Stimulated activated naive CD4-positive, alpha-beta T cell treated with Interleukin-2 at 50 U/mL for 16 hours (primary cell): ENCODE data around the gene FNIP2.

Experiments used
- DNase-seq: peaks from one replicate; lab custom pipeline; 2025; lab: John Stamatoyannopoulos, UW

The FNIP2 gene

DNA sequence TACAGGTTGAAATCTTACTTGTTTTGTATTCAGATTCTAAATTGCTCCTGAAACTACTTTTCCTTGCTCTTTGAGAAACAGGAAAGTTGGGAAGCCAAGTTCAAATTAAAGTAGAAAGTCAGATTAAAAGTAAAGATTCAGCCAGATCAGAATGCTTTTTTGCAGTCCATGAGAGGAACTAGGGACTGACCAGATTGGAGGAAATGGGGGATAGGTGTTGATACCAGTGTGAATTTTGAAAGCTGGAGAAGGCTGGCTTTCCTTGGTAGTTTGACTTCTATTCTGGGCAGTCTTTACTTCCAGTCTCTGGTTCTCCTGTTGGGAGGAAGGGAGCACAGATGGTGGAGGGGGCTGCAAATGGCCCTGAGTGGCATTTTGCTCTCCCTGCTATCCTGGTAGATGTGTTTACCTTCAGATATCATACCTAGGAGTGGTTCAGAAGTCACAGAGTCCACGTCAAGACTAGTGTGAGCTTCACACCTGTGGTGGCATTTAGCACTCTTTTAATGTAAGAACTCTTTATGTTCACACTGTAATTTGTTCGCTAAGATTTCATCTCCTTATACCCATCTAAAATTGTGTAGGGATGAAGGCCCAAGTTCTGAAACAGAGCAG, 68.8 kb downstream of the FNIP2 start:
- DNase-seq, result no peak

DNA sequence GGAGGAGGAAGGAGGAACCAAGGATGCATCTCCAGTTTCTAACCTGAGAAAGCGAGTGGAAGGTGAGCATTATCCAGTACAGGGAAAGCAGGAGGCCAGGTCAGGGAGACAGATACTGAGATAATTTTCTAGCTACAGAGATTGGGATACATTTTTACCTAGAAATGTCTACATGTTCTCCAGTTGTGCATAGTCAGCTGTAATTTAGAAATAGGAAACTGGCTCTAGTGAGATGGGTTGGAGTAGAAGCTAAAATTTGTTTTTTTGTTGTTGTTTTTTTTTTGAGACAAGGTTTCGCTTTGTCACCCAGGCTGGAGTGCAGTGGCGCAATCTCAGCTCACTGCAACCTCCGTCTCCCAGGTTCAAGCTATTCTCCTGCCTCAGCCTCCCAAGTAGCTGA, 71.3 kb downstream of the FNIP2 start:
- no peak for DNase-seq

DNA sequence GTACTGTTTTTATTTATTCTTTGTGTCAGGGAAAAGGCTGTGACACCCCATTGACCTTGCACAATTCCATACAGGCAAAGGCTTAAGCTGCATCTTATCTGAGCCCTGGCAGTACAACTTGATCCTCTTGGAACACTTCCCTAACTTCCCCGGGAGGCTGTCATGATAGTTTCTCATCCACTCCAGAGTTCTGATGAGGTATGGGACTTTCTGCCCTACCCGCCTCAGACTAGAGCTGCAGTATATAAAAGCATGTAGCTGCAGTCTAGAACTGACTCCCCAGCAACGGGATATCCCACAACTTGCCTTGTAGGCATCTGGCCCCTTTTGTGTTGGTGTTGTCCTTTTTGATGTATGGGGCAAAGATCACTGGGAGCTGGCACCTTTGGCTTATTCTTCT, 72.7 kb downstream of the FNIP2 start:
- DNase-seq, result no peak

DNA sequence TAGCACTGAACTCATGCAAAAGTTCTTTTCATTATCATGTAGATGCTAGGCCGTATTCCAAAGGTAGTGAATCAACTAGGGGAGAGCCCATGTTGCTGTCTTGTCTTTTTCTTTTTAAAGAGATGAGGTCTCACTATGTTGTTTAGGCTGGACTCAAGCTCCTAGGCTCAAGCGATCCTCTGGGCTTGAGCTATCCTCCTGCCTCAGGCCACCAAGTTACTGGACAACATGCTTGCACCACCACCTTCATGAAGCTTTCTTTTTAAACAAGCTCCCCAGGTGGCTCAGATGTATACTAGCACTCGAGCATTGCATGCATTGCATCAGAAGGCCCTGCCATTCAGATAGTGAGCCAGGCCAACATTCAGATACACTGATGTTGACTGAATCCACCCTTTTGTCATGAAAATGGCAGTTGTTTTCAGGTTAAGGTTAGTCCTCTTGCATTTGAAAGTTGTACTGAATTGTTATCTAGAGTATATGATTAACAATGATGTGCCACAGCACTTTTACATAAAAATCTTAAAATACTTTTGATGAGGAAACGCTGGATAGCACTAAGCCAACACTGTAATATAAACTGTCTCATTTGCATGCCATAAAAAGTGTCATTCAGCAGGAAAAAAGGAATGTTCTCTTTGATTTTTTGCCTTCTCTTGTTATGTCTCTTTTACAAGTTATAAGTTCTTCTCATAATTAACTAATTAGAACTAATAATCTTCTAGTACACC, 76.7 kb downstream of the FNIP2 start:
- no peak for DNase-seq

DNA sequence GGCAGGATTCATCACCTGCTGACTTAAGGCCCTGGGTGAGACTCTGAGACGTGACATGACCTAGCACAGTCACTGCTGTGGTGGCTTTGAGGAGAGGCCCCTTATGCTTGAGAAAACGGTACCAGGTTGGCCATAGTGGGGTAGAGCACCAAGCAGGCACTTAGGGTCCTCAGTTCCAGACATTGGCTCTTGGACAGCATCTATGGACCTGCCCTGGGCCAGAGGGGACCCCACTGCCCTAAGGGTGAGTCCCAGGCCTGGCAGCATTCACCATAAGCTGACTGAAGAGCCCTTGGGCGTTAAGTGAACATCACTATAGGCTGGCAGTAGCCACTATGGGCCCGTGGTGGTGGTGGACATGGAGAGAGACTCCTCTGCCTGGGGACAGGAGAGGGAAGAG, 78.7 kb downstream of the FNIP2 start:
- DNase-seq, result no peak

DNA sequence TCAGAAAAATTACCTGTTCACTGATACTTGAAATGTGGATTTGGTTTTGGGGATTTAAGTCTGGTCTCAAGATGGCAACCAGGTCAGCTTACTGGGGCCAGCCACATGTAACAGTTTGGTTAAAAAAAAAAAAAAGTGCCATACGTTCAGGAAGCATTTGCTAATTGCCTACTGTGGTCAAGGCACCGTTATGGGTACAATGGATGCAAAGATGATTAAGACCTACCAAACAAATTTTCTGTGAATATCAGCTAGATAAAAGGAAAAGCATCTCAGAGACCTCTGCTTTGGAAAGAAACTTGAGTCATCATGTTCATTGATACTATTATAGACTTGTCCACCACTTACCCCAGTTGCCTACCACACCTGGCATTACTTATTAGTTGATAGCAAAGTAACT, 80.9 kb downstream of the FNIP2 start:
- no peak for DNase-seq

DNA sequence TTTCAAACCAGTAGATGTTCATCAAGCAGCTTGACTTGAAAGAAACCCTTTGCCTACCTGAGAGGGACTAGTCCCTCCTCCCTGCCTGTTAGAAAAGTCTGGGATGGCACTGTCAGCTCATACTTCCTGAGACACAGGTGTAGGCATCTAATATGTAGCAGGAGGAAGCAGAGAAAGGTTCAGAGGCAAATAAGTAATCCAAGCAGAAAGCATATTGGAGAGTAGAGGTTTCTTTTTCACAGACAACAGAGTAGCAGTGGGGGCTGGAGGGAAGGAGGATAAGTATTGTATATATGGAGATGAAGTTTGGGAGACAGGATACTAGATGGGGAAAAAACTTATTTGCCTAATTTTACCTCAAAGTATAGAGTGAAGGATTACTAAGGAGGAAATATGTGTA, 81.5 kb downstream of the FNIP2 start:
- DNase-seq, result no peak

DNA sequence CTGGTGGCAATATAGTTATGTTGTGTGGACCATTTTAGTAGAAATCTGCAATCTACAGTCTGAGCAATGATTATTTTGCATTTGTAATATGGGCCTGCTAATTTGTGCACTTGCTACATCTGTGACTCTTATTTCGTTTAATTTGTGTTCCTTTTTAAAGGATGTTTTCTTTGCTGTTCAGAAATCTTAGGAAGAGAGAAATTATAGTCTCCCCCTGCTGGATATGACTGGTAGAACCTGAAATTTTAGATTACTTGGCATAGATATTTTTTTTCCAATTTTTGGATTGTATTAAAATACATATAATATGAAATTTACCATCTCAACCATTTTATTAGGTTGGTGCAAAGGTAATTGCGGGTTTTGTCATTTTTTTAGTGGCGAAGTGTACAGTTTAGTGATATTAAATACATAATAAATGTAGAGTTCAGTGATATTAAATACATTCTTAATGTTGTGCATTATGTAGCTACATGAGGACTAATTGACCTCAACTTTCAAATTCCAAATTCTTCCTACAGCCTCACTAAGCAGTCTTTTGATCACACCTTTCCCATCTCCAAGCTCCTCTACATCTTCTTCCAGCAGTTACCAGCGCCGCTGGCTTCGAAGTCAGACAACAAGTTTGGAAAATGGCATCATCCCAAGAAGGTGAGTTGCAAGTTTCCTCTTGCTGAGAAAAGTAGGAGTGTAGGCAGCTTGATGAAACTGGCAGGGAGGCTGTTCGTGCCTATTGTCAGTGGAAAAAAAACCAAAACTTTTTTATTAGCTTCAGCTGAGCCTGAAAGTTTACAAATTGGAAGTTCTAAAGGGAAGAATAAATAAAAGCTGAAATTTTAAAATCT, 82.2 kb downstream of the FNIP2 start:
- no peak for DNase-seq

DNA sequence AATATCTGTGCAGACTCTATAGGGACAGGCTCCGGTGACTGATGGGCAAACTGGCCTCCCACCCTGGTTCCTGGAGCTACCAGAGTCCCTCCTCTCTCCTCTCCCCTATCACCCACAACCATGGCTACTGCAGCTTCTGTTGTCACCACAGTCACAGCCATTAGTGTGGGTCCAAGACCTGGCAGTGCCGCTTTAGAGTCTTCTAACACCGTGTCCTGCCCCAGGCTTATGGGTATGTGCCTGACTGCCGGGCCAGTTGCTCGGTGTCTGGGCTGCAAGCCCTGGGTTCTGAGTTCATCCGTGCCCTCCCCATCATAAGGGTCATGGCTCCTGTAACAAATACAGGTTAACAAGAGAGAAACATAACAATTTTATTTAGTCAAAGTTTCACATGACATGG, 85.4 kb downstream of the FNIP2 start:
- no peak for DNase-seq

DNA sequence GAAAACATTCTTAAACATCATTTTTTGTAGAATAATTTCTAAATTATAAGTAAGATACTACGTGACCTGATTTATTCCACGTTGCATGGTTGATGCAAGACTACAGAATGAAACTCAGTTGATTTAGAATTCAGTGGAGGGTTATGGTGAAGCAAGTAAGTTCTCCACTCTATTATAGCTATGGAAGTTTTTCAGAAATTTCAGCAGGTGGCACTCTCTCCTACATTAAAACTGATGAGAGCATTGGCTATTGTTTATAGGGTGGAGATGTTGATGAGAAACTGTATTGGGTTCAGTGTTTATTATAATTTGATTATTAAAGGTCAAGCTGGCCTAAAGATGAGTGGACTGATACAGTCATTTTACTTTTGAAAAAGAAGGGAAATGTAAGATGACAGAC, 88.0 kb downstream of the FNIP2 start:
- DNase-seq, result no peak

DNA sequence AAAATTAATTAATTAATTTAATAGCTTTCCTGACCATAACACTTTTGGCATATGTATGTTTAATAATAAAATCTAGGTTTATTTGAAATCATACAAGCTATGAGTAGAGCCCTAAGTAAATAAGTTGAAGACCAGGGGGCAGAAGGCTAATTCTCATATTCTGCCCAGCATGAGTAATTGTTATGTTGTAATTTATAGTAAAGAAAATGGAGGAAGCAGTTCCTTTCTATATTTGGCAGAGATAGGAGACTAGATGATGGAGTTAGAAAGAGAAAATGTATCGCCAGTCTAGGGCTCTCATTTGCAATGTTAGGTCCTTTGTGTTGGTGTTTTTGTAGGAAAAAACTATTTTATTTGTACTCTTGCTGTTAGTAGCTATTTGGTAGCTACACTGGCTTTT, 89.1 kb downstream of the FNIP2 start:
- DNase-seq, result no peak

DNA sequence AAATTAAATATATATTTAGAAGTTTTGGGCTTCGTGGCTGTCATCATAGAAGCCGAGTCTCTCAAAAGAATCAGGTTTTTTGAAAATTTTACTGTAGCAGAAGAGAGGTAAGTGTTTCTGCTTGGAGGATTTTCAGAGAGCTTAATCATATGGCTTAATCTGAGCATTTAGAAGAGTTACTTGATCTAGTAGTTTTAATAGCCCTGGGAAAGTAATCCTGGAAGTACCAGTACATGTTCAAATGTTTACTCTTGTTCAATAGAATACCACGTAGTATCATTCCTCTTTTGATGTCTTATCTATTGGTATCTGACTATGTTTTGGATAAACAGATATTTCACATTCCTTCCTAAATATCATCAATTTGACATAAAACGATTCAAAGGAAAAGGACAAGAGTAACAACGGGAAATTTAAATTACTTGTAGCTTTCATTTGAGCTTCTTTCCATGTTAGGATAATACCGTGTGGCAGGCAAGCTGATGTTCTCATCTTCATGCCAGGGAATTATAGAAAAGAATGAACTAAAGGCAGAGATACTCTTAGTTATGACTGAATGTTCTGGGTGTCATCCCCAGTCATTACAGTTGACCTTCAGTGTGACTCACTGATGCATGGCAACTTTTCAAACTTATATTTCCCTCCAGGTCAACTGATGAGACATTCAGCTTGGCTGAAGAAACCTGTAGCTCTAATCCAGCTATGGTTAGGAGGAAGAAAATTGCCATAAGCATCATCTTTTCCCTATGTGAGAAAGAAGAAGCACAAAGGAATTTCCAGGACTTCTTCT, 89.8 kb downstream of the FNIP2 start:
- DNase-seq, result no peak

DNA sequence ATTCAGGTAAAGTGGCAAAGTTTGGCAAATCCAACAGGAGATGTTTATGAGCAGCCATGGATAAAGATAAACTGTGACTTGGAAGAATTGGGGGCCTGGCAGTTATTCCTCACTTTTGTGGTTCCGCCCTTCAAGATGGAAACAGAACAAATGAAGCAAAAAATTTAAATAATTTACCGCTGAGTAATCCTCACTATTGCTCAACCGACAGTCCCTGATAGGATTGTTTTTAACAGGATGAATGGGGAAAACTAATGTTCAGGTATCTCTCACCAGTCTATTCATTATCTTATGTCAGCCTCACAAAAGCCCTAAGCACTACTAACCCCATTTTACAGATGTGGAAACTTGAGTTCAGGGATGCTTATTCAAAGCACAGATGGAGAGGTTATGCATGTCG, 90.8 kb downstream of the FNIP2 start:
- no peak for DNase-seq

DNA sequence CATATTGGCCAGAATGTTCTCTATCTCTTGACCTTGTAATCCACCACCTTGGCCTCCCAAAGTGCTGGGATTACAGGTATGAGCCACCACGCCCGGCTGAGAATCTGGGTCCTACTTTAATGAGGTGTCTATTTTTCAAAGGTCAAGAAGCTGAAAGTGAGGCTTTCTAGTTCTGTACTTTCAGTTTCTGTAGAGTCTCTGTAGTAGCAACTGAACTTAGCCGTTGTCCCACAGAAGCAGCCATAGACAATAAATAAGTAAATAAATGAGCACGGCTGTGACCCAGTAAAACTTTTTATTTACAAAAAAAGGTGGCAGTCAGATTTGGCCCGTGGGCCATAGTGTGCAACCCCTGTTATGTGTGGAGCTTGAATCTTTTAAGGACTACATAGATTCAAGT, 92.0 kb downstream of the FNIP2 start:
- DNase-seq, result no peak

DNA sequence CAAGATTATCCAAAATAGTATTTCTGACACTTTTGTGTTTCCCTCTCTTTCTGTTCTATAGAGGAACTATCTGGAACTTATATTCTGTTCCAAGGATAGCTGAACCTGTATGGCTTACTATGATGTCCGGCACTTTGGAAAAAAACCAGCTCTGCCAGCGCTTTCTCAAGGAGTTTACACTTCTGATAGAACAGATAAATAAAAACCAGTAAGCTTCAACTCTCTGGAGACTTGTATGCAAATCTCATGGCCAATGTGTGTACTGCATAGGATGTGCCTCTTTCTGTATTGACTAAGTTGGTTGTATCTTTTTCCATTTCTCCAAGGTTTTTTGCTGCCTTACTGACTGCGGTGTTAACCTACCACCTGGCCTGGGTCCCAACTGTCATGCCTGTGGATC, 92.5 kb downstream of the FNIP2 start:
- DNase-seq, result no peak

DNA sequence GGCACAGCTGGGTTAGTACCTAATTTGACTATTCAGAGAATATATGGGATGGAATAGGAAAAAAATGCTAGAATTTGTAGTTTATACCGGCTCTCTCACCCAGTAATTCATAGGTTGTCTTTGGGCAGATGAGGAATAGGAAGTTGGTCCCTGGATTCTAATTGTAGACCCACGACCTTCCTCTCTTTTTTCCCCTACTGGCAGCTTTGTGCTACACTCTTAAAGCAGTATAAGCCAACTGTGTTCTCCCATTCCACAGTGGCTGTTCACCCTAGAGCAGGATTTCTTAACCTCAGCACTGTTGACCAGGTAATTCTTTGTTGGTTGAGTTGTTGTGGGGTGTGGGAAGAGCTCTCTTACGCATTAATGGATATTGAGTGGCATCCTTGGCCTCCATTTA, 92.9 kb downstream of the FNIP2 start:
- no peak for DNase-seq

DNA sequence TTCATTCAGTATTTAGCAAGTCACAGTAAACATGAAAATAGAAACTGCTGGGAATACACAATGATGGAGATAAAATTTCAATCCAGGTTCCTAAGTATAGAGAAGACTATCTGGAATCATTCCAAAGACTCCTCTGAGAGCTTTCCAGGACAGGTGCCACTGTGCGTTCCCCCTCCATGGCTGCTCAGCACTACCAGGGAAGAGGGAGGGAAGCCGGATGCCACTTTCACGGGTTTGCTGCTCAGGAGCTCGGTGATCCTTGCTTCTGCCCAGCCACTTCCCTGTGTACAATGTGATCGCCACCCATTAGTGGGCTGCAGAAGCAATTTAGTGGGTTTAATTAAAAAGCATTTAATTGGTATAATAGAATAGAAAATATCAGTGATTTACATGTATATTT, 94.5 kb downstream of the FNIP2 start:
- no peak for DNase-seq

DNA sequence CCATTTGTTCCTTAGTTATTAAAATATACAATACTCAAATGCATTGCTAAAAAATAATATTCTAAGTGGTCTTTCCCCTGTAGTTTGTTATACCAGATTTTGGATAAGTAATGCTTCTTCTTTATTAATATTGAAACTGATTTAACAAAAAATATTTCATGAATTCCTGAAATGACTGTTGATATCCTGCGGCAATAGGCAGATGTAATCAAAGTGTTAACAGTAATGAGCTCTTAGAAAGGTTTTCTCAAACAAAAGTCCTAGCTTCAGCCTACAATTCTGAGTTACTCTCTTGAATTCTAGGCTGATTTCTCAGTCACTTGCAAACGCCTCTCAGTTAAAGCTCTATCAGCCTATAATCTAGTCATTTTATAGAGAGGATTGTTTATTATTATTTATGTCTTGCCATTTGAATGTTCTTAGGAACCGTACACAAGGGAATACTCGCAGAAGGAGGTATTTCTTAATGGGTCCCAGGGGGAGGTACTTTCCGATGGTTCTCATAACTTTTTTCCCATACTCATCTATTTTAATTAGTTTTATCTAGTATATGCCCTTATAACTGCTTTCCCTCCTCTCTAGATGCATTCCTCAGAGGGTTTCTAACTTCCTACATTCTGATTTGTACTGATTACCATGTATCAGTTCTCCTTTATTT, 96.8 kb downstream of the FNIP2 start:
- DNase-seq, result no peak

DNA sequence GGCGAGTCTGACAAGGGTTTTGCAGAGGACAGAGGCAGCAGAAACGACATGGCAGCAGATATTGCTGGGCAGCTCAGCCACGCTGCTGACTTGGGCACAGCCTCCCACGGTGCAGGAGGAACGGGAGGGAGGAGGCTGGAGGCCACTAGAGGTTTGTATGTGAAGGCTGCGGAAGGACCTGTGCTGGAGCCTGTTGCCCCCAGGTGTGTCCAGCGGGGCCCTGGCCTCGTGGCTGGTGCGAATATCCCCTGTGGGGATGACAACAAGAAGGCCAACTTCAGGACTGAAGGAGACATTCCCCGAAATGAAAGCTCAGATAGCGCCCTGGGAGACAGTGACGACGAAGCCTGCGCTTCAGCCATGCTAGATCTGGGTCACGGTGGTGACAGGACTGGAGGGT, 100.2 kb downstream of the FNIP2 start:
- DNase-seq, result no peak

DNA sequence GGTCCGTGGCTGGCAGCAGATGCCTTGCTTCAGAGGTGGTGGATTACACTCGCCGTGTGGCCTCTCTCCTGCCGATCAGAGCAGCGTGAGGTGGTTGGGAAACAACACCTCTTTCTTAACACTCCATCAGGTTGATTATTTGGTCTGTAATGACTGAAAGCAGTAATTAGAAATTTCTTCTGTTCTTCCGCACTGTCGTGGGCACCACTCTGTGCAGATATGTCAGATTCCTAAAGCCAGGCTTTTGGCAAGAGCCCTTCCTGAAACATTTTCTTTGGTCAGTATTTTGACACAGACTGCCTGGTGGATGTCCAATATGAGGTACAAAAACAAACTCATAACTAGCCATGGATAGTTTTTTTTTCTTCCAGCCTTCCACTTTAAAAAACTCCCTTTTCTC, 100.9 kb downstream of the FNIP2 start:
- no peak for DNase-seq

DNA sequence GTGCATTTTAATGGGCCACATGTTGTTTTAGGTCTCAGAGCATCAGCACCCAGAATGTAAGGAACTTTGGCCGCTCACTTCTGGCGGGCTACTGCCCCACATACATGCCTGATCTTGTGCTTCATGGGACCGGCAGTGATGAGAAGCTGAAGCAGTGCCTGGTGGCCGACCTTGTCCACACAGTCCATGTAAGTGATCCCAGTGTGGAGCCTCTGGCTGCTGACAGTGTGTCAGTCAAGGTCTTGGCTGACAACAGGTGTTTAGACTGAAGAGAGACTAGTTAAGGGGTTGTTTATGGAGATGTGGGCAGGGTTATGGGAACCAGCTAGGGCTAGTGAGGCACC, 101.4 kb downstream of the FNIP2 start:
- DNase-seq, result no peak
